HEK293T (cell line): ENCODE measurements around the gene DKK2.

Experiments used
- ARNT ChIP-seq: fragments of 450-650 bp; IDR thresholded peaks from 2 replicates; pipeline ENCODE4 v1.6.1; 2017; ENCODE audit warnings: mild to moderate bottlenecking
- BHLHE40 ChIP-seq: fragments of 450-650 bp; IDR thresholded peaks from 2 replicates; pipeline ENCODE4 v1.6.1; 2016; ENCODE audit warnings: mild to moderate bottlenecking, moderate library complexity, borderline replicate concordance
- ELF4 ChIP-seq: fragments of 450-650 bp; IDR thresholded peaks from 2 replicates; pipeline ENCODE4 v1.6.1; 2017; ENCODE audit warnings: antibody characterized with exemption
- FOXK2 ChIP-seq: fragments of 450-650 bp; IDR thresholded peaks from 2 replicates; pipeline ENCODE4 v1.6.1; 2016; ENCODE audit warnings: mild to moderate bottlenecking
- SP1 ChIP-seq: fragments of 450-650 bp; IDR thresholded peaks from 2 replicates; pipeline ENCODE4 v1.6.1; 2017
- ZNF384 ChIP-seq: fragments of 450-650 bp; IDR thresholded peaks from 2 replicates; pipeline ENCODE4 v1.6.1; 2016

- TF ChIP-seq ELF4 (no peak), BHLHE40 (no peak), ZNF384 (no peak), ARNT (no peak), SP1 (no peak), FOXK2 (no peak)
Measured at GRCh38 chr4:107034996-107035818, 906 bp downstream of the DKK2 start.
